Sigmoid colon (tissue), 7 donors: ENCODE results near the gene AK3. TPM values are rescaled to one million over a fixed set of nuclear protein-coding genes. Genes with fewer than 3 reads are reported as not detected.

ENCODE experiments used
- DNase-seq: peaks from one replicate; pipeline ENCODE4 v3.0.0-alpha.2; 2019
- H3K27ac ChIP-seq, 4 donors: fragments of 200-600 bp; sonication (generic); one replicate each; pipeline ENCODE4 v1.5.1; 2016 to 2019; ENCODE audit warnings: mild to moderate bottlenecking in 1 of 4
- H3K27me3 ChIP-seq, 3 donors: fragments of 200-600 bp; sonication (generic); one replicate each; pipeline ENCODE4 v1.5.1; 2019; ENCODE audit warnings: mild to moderate bottlenecking in 1 of 3
- H3K36me3 ChIP-seq, 4 donors: fragments of 200-600 bp; sonication (generic); one replicate each; pipeline ENCODE4 v1.5.1; 2016 to 2019
- H3K4me1 ChIP-seq, 4 donors: fragments of 200-600 bp; sonication (generic); one replicate each; pipeline ENCODE4 v1.5.1; 2017 to 2019
- H3K4me3 ChIP-seq, 4 donors: fragments of 200-600 bp; sonication (generic); one replicate each; pipeline ENCODE4 v1.5.1; 2017 to 2019; ENCODE audit warnings: mild to moderate bottlenecking in 2 of 4, moderate library complexity in 1 of 4
- H3K9me3 ChIP-seq, 4 donors: fragments of 200-600 bp in 3 of 4; sonication (generic) in 3 of 4; one replicate each; pipeline versions ENCODE4 v1.5.1 to v1.6.1; 2013 to 2019
- EP300 ChIP-seq, 4 donors: sonication (generic); formaldehyde crosslinking; IDR thresholded peaks; one replicate each; pipeline ENCODE4 v1.6.1; 2017; ENCODE audit warnings: antibody characterized with exemption in 4 of 4
- POLR2A ChIP-seq, 2 donors: fragments of 450-650 bp; IDR thresholded peaks; one replicate each; pipeline ENCODE4 v1.6.1; 2016; ENCODE audit warnings: antibody characterized with exemption in 2 of 2, mild to moderate bottlenecking in 2 of 2, moderate library complexity in 2 of 2
- POLR2AphosphoS5 ChIP-seq, 4 donors: sonication (generic); formaldehyde crosslinking; IDR thresholded peaks; one replicate each; pipeline ENCODE4 v1.6.1; 2017; ENCODE audit warnings: antibody characterized with exemption in 4 of 4
- WGBS, 2 donors: extraction: QIAGEN DNeasy Blood & Tissue Kit; methylation state at CpG; one replicate each; pipeline ENCODE4 v1.1.7; 2013; 5-methylcytosine and 5-hydroxymethylcytosine counted together
- intact Hi-C: fragments of 100-400 bp; cut with DNase I; formaldehyde crosslinking; loops from one replicate; pipeline ENCODE4 v1.15.1; 2023
- polyA plus RNA-seq, 3 donors: library from polyadenylated mRNA; stranded (reverse); fragments of 200-250 nt; gene quantifications; one replicate each; pipeline ENCODE4 v1.2.3, GENCODE V29; 2013
- total RNA-seq, 4 donors: library from RNA; depleted of rRNA; stranded (reverse); fragments of >200 nt; gene quantifications; one replicate each; pipeline ENCODE4 v1.1.0, GENCODE V29; 2016
- TF ChIP-seq, protein P1 (sequence below), 4 experiments: fragments of 450-650 bp in 3 of 4; fragments of 200-600 bp in 1 of 4; IDR thresholded peaks; one replicate each; pipeline ENCODE4 v1.5.1; 2016 to 2019; ENCODE audit warnings: antibody characterized with exemption in 4 of 4, mild to moderate bottlenecking in 3 of 4, moderate library complexity in 2 of 4
- donor health status: healthy with polysubstance abuse.
- donor health status: Bipolar disorder and iron deficiency.
- donor health status: healthy.

The AK3 gene
- total RNA-seq = 100 to 1,000 TPM in 3 of 4 donors, 10 to 100 TPM in 1; 94.1 to 122 (median 105) TPM
- polyA plus RNA-seq = 100 to 1,000 TPM in 1 of 3 donors, 10 to 100 TPM in 2; 36.8 to 116 (median 65.5) TPM

DNA sequence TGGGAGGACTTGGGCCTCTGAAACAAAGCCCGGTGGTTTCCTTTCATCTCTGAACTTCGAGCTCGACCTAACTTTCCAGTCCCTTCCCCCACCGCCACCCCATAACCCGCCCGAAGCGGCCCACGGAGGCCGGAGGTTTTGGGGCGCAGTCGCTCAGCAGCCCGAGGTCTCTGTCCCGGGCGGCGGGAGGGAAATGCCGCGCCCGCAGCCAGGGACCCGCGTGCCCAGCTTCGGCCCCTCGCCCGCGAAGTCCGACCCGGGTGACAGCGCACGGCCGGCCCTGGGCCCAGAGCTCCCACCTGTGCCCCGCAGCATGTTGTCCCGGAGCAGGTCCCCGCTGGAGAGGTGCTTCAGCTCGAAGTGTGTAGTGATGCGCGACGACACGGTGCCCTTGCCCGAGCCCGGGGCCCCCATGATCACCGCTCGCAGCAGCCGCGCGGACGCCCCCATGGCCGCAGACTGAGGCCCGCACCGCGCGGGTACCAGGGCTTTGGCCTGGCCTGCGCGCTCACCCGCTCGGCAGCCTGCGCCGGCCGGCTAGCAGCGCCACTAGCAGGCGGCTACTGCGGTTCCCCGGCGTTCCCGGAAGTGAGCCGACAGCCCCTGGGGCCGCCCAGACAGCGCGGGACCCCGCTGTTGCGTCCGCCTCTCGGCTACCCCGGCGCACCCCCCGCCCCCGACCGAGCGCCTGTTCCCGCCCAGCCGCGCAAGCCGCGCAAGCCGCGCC, at the start of gene AK3:
Gene AK3, minus strand, starts transcription at position 565 of the 727 bp plus-strand sequence. Its CDS starts 115 bp downstream, at position 450.
- Histone ChIP-seq H3K27ac (peak within 1 kb of the TSS; percentile 88 to 97 (median 95)), H3K4me3 (peak within 1 kb of the TSS; percentile 61 to 98 (median 79)), H3K27me3 (no peaks in the 10 kb centered on the region), H3K36me3 (no peaks in the 10 kb centered on the region), H3K4me1 (peaks cover 0 to 37% (median 28%) of the 10 kb centered on the region in 4 donors), H3K9me3 (no peaks in the 10 kb centered on the region)
- DNase-seq = peak; percentile 95
- peak; percentile 78 to 93 (median 89) for TF ChIP-seq POLR2AphosphoS5 (IDR thresholded peaks at IDR 0.05)
- TF ChIP-seq POLR2A (IDR thresholded peaks at IDR 0.05) = peak in 1 of 2 donors; percentile 71
- no peak for TF ChIP-seq EP300 (IDR thresholded peaks at IDR 0.05)
- TF ChIP-seq, protein P1, sequence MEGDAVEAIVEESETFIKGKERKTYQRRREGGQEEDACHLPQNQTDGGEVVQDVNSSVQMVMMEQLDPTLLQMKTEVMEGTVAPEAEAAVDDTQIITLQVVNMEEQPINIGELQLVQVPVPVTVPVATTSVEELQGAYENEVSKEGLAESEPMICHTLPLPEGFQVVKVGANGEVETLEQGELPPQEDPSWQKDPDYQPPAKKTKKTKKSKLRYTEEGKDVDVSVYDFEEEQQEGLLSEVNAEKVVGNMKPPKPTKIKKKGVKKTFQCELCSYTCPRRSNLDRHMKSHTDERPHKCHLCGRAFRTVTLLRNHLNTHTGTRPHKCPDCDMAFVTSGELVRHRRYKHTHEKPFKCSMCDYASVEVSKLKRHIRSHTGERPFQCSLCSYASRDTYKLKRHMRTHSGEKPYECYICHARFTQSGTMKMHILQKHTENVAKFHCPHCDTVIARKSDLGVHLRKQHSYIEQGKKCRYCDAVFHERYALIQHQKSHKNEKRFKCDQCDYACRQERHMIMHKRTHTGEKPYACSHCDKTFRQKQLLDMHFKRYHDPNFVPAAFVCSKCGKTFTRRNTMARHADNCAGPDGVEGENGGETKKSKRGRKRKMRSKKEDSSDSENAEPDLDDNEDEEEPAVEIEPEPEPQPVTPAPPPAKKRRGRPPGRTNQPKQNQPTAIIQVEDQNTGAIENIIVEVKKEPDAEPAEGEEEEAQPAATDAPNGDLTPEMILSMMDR (IDR thresholded peaks at IDR 0.05) = peak in 1 of 4 experiments; percentile 13
- intact Hi-C loops = loop anchor here (1.0 to 10.0 kb wide), 7 partner anchors 52 to 1944 kb away; partner anchors contain the start of genes CDC37L1, PLGRKT, PLPP6 and RCL1
- WGBS, 2 donors = 0% methylated on average over 84 of the region's 84 CpGs

DNA sequence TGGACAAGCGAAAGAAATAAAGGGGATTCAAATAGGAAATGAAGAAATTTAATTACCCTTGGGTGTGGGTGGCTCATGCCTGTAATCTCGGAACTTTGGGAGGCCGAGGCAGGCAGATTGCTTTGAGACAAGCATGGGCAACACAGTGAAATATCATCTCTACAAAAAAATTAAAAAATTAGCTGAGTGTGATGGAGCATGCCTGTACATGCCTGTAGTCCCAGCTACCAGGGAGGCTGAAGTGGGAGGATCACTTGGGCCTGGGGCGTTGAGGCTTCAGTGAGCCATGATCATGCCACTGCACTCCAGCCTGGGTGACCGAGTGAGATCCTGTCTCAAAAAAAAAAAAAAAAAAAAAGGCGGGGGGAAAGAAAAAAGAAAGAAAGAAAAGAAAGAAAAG, 47.7 kb upstream of the AK3 start:
- no peak for TF ChIP-seq POLR2A (IDR thresholded peaks at IDR 0.05)
- TF ChIP-seq EP300 (IDR thresholded peaks at IDR 0.05) = no peak
- TF ChIP-seq, protein P1 (IDR thresholded peaks at IDR 0.05) = no peak
- no peak for TF ChIP-seq POLR2AphosphoS5 (IDR thresholded peaks at IDR 0.05)
- DNase-seq = no peak
- 92 to 93% methylated on average over 5 of the region's 6 CpGs for WGBS, 2 donors

DNA sequence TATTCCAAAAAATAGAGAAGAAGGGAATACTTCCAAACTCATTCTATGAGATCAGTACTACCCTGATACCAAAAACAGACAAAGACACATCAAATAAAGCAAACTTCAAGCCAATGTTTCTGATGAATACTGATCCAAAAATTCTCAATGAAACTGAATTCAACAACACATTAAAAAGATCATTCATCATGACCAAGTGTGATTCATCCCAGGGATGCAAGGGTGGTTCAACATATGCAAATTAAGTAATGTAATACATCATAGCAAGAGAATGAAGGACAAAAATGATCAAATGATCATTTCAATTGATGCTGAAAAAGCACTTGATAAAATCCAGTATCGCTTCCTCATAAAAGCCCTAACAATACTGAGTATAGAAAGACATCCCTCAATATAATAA, 46.9 kb upstream of the AK3 start:
- DNase-seq = no peak
- peaks cover 0 to 7% (median 3%) of the 10 kb centered on the region in 4 donors for H3K4me1 ChIP-seq
- no peak overlapping the region for H3K4me3 ChIP-seq
- H3K36me3 ChIP-seq = no peaks in the 10 kb centered on the region
- no peaks in the 10 kb centered on the region for H3K27me3 ChIP-seq
- no peaks in the 10 kb centered on the region for H3K9me3 ChIP-seq
- WGBS, 2 donors = 95 to 99% methylated on average over 1 of the region's 1 CpG
- H3K27ac ChIP-seq = no peak overlapping the region
- TF ChIP-seq POLR2AphosphoS5 (IDR thresholded peaks at IDR 0.05) = no peak
- TF ChIP-seq, protein P1 (IDR thresholded peaks at IDR 0.05) = no peak
- intact Hi-C loops = no loop called here

More for the DNA sequence above, 47.7 kb upstream of the AK3 start:
- no peak overlapping the region for H3K4me3 ChIP-seq
- no peaks in the 10 kb centered on the region for H3K27me3 ChIP-seq
- intact Hi-C loops = no loop called here
- no peak overlapping the region for H3K27ac ChIP-seq
- H3K4me1 ChIP-seq = peaks cover 0 to 11% (median 4%) of the 10 kb centered on the region in 4 donors
- no peaks in the 10 kb centered on the region for H3K36me3 ChIP-seq
- no peaks in the 10 kb centered on the region for H3K9me3 ChIP-seq

DNA sequence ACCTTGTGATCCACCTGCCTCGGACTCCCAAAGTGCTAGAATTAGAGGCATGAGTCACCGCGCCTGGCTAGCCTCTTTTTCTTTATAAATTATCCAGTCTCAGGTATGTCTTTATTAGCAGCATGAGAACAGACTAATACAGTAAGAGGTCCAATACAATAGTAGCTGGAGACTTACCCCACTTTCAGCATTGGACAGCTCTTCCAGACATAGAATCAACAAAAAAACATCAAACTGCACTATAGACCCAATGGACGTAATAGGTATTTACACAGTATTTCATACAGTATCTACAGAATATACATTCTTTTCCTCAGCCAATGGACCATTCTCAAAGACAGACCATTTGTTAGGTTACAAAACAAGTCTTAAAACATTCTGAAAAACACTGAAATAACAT, 45.6 kb upstream of the AK3 start:
- no peaks in the 10 kb centered on the region for H3K27me3 ChIP-seq

More for the DNA sequence above, 45.6 kb upstream of the AK3 start:
- Histone ChIP-seq H3K36me3 (no peaks in the 10 kb centered on the region), H3K4me3 (no peak overlapping the region), H3K4me1 (peaks cover 0 to under 1% (median under 1%) of the 10 kb centered on the region in 4 donors), H3K9me3 (no peaks in the 10 kb centered on the region), H3K27ac (no peak overlapping the region)
- DNase-seq = no peak
- 95 to 97% methylated on average over 4 of the region's 4 CpGs for WGBS, 2 donors
- TF ChIP-seq EP300 (IDR thresholded peaks at IDR 0.05) (no peak), POLR2AphosphoS5 (IDR thresholded peaks at IDR 0.05) (no peak), POLR2A (IDR thresholded peaks at IDR 0.05) (no peak)
- TF ChIP-seq, protein P1 (IDR thresholded peaks at IDR 0.05) = no peak
- intact Hi-C loops = no loop called here
